ENCODE measurements around the gene ARHGEF2. TPM values are rescaled to one million over a fixed set of nuclear protein-coding genes. Genes with fewer than 3 reads are reported as not detected.
A peak's percentile ranks its signal among the peaks of the same experiment; 100 is the strongest.

Gene ARHGEF2
- total RNA-seq, 4 donors from 2014 or later: 105 to 195 (median 153) TPM

- no peaks in the 10 kb centered on the region for H3K27me3 ChIP-seq
- 92 to 95% methylated on average over 3 of the region's 3 CpGs for WGBS, 2 donors
- DNase-seq (ENCODE audit: low spot score in 2 of 2): no peak
- TF ChIP-seq EP300 (IDR thresholded peaks at IDR 0.05): no peak
- no peak for TF ChIP-seq CTCF (IDR thresholded peaks at IDR 0.05)
- TF ChIP-seq POLR2A (IDR thresholded peaks at IDR 0.05): no peak
- no peaks in the 10 kb centered on the region for H3K4me1 ChIP-seq
- H3K36me3 ChIP-seq: peaks cover 7 to 100% (median 72%) of the 10 kb centered on the region in 3 donors
- no peaks in the 10 kb centered on the region for H3K9me3 ChIP-seq
- no peak overlapping the region for H3K27ac ChIP-seq
- no peak overlapping the region for H3K4me3 ChIP-seq
Observed at GRCh38 chr1:155920717-155921116, 57.6 kb downstream of the ARHGEF2 start.

GRCh38 chr1:155919801-155920200 lies 58.5 kb downstream of the ARHGEF2 start:
- no peak overlapping the region for H3K27ac ChIP-seq
- TF ChIP-seq EP300 (IDR thresholded peaks at IDR 0.05) (no peak), POLR2A (IDR thresholded peaks at IDR 0.05) (no peak), CTCF (IDR thresholded peaks at IDR 0.05) (no peak)
- H3K4me3 ChIP-seq: no peak overlapping the region
- no peaks in the 10 kb centered on the region for H3K27me3 ChIP-seq
- no peaks in the 10 kb centered on the region for H3K9me3 ChIP-seq
- peaks cover 3 to 100% (median 71%) of the 10 kb centered on the region in 3 donors for H3K36me3 ChIP-seq
- H3K4me1 ChIP-seq: no peaks in the 10 kb centered on the region
- WGBS, 2 donors: 98 to 100% methylated on average over 2 of the region's 2 CpGs
- DNase-seq (ENCODE audit: low spot score in 2 of 2): no peak

- Histone ChIP-seq H3K27ac (no peak overlapping the region), H3K4me3 (no peak overlapping the region), H3K27me3 (no peaks in the 10 kb centered on the region), H3K36me3 (peaks cover 3 to 100% (median 67%) of the 10 kb centered on the region in 3 donors), H3K4me1 (no peaks in the 10 kb centered on the region), H3K9me3 (no peaks in the 10 kb centered on the region)
- DNase-seq (ENCODE audit: low spot score in 2 of 2): no peak
- TF ChIP-seq EP300 (IDR thresholded peaks at IDR 0.05) (no peak), CTCF (IDR thresholded peaks at IDR 0.05) (no peak), POLR2A (IDR thresholded peaks at IDR 0.05) (no peak)
- WGBS, 2 donors: 68 to 81% methylated on average over 3 of the region's 3 CpGs
Observed at GRCh38 chr1:155918660-155919059, 59.7 kb downstream of the ARHGEF2 start.

GRCh38 chr1:155913969-155914757 lies 64.2 kb downstream of the ARHGEF2 start:
- H3K4me3 ChIP-seq: no peak overlapping the region
- no peak for DNase-seq (ENCODE audit: low spot score in 2 of 2)
- H3K27ac ChIP-seq: no peak overlapping the region
- H3K27me3 ChIP-seq: no peaks in the 10 kb centered on the region
- peaks cover 3 to 77% (median 34%) of the 10 kb centered on the region in 3 donors for H3K36me3 ChIP-seq
- H3K9me3 ChIP-seq: no peaks in the 10 kb centered on the region
- H3K4me1 ChIP-seq: peaks cover 0 to 24% (median 3%) of the 10 kb centered on the region in 4 donors
- TF ChIP-seq EP300 (IDR thresholded peaks at IDR 0.05) (no peak), CTCF (IDR thresholded peaks at IDR 0.05) (no peak), POLR2A (IDR thresholded peaks at IDR 0.05) (no peak)
- WGBS, 2 donors: 55 to 66% methylated on average over 6 of the region's 6 CpGs

- H3K4me3 ChIP-seq: no peak overlapping the region
- H3K27me3 ChIP-seq: no peaks in the 10 kb centered on the region
- H3K4me1 ChIP-seq: peaks cover 0 to 28% (median 3%) of the 10 kb centered on the region in 4 donors
- H3K36me3 ChIP-seq: peaks cover 0 to 77% (median 17%) of the 10 kb centered on the region in 3 donors
- peak overlapping the region in 3 of 4 donors; percentile 91 to 98 (median 96) for H3K27ac ChIP-seq
- 79 to 85% methylated on average over 11 of the region's 11 CpGs for WGBS, 2 donors
- TF ChIP-seq EP300 (IDR thresholded peaks at IDR 0.05) (no peak), CTCF (IDR thresholded peaks at IDR 0.05) (no peak), POLR2A (IDR thresholded peaks at IDR 0.05) (no peak)
- DNase-seq (ENCODE audit: low spot score in 2 of 2): no peak
- no peaks in the 10 kb centered on the region for H3K9me3 ChIP-seq
Observed at GRCh38 chr1:155912056-155912536, 66.3 kb downstream of the ARHGEF2 start.
